BJ (cell line): ENCODE measurements around the gene DSN1. TPM values are rescaled to one million over a fixed set of nuclear protein-coding genes. Genes with fewer than 3 reads are reported as not detected.

ENCODE experiments used
- CTCF ChIA-PET: fragments of 350-600 bp; formaldehyde crosslinking; extraction: SDS; loops from one replicate; lab custom pipeline; 2021; ENCODE audit warnings: antibody characterized with exemption, inconsistent platforms; lab: Yijun Ruan, JAX
- POLR2A ChIA-PET: fragments of 300-600 bp; sonication (Branson Sonifier 250); formaldehyde crosslinking; extraction: SDS; loops from one replicate; lab custom pipeline; 2021; ENCODE audit warnings: antibody characterized with exemption; lab: Charles Lee
- DNase-seq: peaks from one replicate; pipeline ENCODE4 v3.0.0-alpha.2; 2011; ENCODE audit warnings: low read depth
- H3K27me3 ChIP-seq: 2 replicates; pipeline ENCODE4 v1.6.0; 2011; ENCODE audit warnings: low read length; ENCODE audit not compliant: control insufficient read depth, insufficient read depth
- H3K36me3 ChIP-seq: 2 replicates; pipeline ENCODE4 v1.5.1; 2011; ENCODE audit warnings: low read length; ENCODE audit not compliant: control insufficient read depth, insufficient read depth
- H3K4me3 ChIP-seq: 2 replicates; pipeline ENCODE4 v1.5.1; 2011; ENCODE audit warnings: low read depth, mild to moderate bottlenecking, control low read depth, low read length
- CTCF ChIP-seq: IDR thresholded peaks from 2 replicates; pipeline ENCODE4 v1.5.1; 2011; ENCODE audit warnings: low read depth, mild to moderate bottlenecking, control low read depth, inconsistent platforms, low read length, moderate library complexity; ENCODE audit not compliant: insufficient read depth
- polyA plus RNA-seq: library from polyadenylated mRNA; depleted of rRNA; stranded (reverse); fragments of >200 nt; gene quantifications from 2 replicates; pipeline ENCODE4 v1.2.3, GENCODE V29; 2011; rRNA removed

Gene DSN1
- polyA plus RNA-seq, 1 experiment = 7.3 TPM

- ChIA-PET CTCF (interaction anchor here (1.0 kb wide), 1 partner anchor 96 kb away, joined by 3 read pairs; no protein-coding TSS in a partner anchor), POLR2A (no interaction called here)
- H3K27me3 ChIP-seq = no peaks in the 10 kb centered on the region
- H3K4me3 ChIP-seq = no peak overlapping the region
- H3K36me3 ChIP-seq = peaks cover 2% of the 10 kb centered on the region; the same call in 1 of the 2 replicates
- TF ChIP-seq CTCF = no peak
- no peak for DNase-seq
These were observed 60.8 kb downstream of the DSN1 start for GRCh38 chr20:36712775-36713174.

GRCh38 chr20:36709126-36709525 lies 64.4 kb downstream of the DSN1 start:
- POLR2A ChIA-PET = no interaction called here
- CTCF ChIA-PET = no interaction called here
- no peak for TF ChIP-seq CTCF
- no peak for DNase-seq
- no peaks in the 10 kb centered on the region for H3K27me3 ChIP-seq
- no peaks in the 10 kb centered on the region for H3K36me3 ChIP-seq
- no peak overlapping the region for H3K4me3 ChIP-seq

GRCh38 chr20:36703530-36703929 lies 70.0 kb downstream of the DSN1 start:
- ChIA-PET POLR2A (no interaction called here), CTCF (no interaction called here)
- Histone ChIP-seq H3K27me3 (no peaks in the 10 kb centered on the region), H3K4me3 (no peak overlapping the region), H3K36me3 (no peaks in the 10 kb centered on the region)
- DNase-seq = no peak
- no peak for TF ChIP-seq CTCF

Other genes starting within 250 kb of the DSN1 start
- gene MYL9, start 232.2 kb downstream of the DSN1 start, polyA plus RNA-seq = 445 and 673 TPM in 2 replicates
- 8.3 and 10.8 TPM in 2 replicates for gene TGIF2, start 200.2 kb downstream of the DSN1 start, polyA plus RNA-seq
- 92.4 and 138 TPM in 2 replicates for gene RAB5IF, start 168.0 kb downstream of the DSN1 start, polyA plus RNA-seq
- gene SLA2, start 127.6 kb downstream of the DSN1 start, polyA plus RNA-seq = not detected in 2 replicates
- 27.0 and 28.5 TPM in 2 replicates for gene NDRG3, start 27.7 kb downstream of the DSN1 start, polyA plus RNA-seq
- gene TLDC2, start 102.4 kb upstream of the DSN1 start, polyA plus RNA-seq = 0.37 and 0.54 TPM in 2 replicates
- gene SAMHD1, start 177.9 kb upstream of the DSN1 start, polyA plus RNA-seq = 5.6 and 11.5 TPM in 2 replicates